ENCODE measurements around the gene EXOG.

The EXOG gene

DNA sequence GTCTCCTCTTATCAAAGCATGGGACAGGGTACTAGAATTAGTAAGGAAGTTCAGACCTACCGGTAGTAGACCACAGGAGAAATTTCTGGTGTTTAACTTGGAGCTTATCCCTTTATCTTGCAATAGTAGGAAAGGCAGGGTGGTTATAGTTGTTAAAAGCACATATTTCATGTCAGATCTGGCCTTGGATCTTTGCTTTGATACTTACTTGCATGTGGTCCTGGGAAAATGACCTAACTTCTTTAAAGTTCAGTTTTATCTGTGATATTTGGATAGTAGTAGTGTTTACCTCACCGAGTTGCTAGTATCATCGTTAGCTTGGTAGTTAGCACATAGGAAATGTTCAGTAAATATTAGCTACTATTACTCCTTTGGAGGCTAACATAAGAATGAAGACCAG is 15.4 kb downstream of the EXOG start:
- no peak for DNase-seq

DNA sequence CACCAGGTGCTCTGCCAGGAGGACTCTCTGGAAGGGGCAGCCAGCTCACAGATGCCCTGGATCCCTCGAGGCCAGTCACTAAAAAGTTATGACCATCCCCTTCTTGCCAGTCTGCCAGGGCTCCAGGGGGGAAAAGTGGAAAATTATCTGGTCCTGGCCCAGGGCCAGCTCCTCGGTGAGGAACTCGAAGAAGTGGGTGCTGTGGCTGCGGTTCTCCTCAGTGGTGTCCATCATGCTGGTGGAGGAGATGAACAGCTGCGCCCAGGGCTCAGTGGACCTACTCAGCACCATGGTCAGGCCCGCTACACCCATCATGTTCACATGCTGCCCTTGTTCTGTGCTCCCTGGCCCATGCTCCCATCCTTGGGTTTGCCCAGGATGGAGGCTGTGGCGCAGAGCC is 19.2 kb downstream of the EXOG start:
- no peak for DNase-seq

DNA sequence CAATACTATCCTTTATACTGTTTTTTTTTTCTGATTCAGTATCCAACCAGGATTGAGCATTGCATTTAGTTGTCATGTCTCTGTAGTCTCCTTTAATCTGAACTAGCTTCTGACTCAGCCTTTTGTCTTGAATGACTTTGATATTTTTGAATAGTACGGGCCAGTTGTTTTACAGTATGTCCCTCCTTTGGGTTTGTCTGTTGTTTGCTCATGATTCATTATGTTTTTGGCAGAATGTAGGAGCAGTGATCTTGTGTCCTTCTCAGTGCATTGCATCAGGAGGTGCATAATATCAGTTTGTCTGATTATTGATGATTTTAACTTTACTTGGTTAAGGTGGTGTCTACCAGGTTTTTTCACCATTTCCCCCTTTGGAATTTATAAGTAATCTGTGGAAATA is 20.5 kb downstream of the EXOG start:
- DNase-seq: no peak

DNA sequence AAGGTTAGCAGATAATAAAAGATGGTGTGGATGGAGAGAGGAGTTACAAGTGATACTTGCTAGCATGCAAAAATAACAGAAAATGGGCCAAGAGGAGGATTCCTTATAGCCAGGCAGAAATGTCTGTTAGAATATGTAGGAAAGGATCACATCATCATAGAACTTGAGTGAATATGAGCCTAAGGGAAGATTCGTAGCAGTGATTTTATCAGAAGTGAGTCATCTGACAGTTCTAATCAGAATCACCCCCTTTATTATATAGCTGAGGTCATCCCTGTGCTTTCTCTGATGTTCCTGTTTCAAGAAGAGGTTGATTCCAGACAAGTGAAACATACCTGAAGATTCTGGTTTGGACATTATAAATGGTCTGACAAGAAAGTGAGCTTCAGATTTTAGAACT is 22.9 kb downstream of the EXOG start:
- DNase-seq: no peak

DNA sequence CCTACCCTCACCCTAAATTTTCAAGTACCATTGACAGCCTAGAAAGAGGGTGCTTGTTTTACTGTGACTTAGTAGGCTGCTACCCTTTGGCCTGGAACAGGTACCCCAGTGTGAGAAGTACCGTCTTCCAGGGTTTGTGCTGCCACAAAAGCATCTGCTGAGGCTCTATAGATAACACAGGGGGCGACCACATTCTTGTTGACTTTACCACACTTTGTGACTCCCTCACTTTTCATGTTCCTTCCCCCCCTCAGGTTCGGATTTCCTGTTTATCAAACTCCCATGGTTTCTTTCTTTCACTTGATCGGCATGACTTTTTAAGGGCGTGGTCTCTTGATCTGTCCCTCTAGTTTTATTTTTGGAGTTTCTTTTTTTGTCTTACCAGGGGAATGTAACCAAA is 23.5 kb downstream of the EXOG start:
- peak; percentile 59 for DNase-seq

DNA sequence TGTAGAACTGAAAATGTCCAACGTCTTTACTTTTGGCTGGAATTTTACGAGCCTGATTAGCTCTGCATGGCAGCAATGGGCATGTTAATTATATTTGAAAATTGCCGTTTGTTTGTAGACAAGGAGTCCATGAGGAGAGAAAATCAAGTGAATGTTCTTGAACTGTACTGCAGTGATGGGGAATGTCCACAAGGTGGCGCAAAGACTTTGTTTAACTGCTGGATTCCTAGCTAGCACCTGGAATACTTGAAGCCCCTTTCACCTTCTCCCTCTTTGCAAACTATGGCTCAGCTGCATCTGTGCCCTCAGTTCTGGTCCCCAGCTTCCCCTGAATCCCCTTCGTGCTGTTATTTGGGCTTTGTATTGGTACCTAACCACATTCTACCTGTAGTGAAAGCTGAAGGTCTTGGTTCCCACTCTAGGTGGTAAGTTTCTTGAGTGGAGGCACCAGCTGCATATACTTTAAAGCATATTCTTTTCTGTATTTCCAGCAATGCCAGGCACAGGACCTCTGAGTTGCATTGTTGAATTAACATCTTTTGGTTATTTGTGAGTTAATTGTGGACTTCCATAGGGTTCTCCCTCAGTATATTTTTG is 25.3 kb downstream of the EXOG start:
- DNase-seq: peak; percentile 67

DNA sequence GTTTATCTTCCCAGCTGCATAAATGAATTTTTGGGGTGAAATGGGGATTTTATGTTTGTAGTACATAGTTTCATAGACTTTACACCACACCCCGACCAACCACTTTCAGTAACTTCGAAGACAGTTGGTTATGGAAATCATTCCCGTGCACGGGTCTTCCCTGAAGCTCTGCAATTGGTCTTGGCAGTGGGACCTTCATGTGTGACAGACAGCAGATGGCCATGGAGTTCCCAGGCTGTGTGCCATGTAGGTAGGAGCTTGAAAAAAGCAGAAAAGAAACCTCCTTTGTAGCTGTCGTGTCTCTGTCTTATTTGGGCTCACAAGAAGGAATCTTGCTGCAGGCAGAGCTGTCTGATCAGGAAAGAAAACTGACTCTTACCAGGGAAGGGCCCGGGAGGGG is 25.9 kb downstream of the EXOG start:
- DNase-seq: no peak

DNA sequence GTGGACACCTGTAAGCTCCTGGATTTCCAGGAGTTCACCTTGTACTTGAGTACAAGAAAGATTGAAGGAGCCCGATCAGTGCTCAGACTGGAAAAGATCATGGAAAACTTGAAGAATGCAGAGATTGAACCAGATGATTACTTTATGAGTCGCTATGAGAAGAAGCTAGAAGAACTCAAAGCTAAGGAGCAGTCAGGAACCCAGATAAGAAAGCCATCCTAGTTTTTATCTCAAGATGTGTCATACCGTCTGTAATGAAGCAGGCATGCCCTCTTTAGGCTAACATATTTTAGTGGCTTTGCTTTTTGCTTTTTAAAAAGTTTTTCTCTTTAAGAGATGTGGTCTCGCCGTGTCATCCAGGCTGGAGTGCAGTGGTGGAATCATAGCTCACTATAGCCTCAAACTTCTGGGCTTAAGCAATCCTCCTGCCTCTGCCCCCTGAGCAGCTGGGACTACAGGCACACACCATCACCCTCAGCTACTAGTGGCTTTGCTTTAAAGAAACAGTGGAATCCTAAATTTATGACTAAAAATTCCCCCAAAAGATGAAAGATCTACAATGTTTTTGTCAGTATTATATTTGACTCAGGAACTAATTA is 28.1 kb downstream of the EXOG start:
- no peak for DNase-seq

DNA sequence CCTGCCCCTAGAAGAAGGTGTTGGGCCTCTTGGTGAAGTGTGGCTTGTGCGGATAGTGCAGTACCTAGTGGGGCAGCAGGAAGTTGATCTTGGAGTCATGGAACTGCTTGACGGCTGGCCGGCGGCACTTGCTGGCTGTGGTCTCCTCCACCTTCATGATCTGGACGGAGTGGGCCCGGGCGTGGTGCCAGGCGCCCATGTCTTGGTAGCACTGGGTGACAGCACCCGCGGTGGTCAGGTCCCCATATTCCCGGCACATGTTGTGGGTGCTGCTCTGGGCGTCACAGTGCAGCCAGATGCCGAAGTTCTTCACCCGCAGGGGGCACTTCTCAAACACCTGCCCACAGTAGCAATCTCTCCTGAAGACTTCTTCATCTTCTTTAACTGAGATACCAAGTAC is 30.7 kb downstream of the EXOG start:
- DNase-seq: no peak

DNA sequence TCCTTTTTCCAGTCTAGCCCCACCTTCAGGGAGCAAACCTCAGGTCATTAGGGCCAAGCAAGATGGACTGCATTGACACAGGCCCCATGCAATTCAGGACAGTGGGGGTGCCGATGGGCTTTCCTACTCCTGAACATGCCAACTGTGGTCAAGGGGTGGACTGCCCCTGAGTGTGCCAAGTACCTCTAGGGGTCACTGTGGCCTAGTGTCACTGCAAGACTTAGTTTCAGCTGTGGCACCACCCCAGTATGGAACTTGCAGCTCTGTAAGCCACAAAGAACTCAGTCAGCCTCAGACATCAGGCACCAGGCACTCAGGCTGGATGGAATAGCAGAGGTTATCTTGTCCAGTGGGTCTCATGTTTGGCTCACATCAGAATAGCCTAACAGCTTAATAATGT is 32.3 kb downstream of the EXOG start:
- DNase-seq: no peak

DNA sequence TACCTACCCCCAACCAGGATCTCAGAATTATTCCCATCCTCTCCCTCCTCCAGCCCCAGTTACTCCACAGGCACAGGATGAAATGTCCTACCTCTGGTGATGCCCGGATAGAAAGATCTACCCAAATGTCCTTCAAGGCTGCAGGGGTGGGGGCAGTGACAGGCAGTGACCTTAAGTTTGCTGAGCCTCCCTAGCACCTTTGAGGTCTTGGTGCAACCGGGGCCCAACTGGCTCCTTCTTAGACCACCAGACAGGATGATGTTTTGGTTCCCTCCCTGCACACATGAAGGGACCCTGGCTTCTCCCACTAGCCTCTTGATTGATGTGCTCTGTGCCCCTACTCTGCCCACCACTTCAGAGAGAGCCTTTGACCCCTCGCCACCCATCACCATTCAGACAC is 36.4 kb downstream of the EXOG start:
- DNase-seq: no peak

DNA sequence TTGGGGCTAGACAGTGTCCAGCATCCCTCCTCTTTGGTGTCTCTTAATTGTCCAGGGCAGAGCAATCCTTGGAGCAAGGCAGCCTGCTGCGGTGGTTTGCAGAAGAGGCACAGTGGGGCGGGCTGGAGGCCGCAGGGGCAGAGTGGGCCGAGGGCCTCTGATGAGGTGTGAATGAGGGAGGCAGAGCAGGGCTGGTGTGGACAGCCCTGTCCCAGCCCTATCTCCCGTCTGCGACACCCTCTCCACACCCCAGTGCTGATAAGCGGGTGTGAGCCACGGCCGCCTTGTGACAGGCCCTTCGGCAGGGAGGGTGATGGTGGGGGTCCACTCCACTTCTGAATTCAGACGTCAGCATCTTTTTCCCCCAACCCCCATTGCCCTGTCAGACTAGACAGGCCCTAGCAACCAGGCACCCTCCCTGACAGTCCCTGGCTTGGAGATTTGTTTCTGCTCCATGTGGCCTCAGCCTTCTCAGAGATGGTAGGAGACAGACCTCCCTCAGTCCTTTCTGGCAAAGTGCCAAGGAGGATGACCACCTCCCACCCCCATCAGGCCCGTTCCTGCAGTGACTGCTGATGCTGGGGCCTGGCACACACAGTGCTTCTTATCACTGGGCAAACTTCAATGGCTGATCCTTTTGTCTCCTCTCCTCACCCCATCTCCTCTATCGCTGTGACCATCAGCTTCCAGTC is 37.3 kb downstream of the EXOG start:
- DNase-seq: no peak

DNA sequence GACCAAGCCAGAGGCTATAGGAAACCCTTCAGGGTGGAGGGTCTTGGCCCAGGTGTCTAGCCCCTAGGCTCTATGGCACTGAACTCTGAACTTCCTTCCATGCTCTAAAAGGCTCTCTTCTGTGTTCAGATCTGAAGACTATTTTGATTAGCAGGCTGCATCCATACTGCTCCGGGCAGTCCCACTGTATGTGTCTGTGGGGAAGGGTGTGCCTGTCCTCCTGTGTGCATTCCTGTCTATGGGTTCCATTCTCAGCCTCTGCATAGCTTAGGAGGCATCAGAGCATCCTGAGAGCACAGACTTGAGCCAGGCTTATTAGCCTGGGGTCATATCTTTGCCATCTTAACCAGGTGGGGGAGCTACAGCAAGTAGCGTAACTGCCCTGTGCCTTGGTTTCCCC is 38.0 kb downstream of the EXOG start:
- no peak for DNase-seq

DNA sequence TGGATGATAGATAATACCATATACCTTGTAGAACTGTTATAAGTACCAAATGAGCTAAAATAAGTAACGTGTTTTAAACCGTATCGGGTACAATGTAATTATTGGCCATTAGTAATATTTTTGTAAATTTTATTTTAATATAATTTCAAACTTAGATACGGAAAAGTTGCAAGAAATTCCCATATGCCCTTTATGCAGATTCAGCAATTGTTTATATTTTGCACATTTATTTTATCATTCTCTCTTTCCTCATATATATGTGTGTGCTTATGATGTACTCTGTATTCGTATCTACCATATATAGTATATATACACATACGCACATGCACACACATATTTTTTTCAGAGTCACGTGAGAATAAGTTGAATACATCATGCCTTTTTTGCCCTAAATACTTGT is 38.5 kb downstream of the EXOG start:
- DNase-seq: no peak

DNA sequence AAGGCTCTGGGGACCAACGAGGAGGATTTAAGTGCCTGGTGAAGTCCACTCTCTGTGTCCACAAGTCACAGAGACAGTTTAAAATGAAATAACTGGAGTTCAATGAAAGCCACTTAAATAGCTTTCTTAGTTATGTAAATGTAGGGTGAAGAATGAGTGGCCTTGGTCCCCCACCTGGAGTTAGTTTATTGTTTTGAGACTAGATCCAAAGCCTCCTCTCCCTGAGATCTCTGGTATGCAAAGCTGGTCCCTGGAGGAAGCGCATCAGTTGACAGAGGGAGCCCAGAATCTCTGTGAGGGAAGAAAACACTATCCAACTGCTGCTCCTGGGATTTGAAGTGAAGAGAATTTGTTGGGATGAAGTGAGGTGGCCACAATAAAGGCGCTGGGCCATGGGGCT is 40.5 kb downstream of the EXOG start:
- no peak for DNase-seq

DNA sequence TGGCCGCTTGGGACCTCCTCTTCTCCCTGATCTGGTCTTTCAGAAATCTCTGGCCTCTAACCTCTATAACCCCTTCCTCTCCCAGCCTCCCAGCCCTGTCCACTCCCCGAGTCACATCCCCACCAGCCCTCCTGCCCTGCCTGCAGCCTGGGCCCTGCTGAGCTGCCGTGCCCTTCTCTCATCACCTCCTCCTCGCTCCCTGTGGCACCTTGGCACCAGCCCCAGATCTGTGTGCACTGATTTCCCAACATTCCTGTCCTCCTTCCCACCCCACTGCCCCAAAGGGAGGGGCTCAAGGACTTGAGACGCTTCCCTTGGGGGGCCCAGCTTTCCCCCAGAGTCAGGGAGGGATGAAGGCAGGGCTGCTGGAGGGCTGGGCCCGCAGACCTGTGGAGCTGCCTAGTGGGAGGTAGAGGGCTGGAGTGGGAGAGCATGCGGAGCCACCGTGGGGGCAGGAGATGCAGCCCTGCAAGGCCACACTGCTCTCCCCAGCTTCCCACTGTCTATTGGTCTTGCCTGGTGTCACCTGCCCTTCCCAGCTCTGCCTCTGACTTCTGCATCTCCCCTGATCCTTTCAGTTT is 42.7 kb downstream of the EXOG start:
- DNase-seq: no peak

DNA sequence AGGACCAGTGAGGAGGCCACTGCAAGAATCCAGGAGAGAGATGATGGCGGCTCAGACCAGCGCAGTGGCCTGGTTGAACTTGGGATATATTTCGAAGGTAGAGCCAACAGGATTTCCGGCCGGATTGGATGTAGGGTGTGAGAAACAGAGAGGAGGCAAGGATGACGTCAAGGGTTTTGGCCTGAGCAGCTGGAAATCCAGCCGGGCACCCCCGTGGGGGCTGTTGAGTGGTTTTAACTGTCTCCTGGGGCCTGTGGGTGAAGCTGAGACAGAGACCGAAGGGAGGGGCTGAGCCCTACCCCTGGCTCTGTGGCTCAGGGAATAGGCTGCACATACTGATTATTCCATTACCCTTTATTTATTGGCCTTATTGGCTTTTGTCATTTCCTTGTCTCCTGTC is 45.7 kb downstream of the EXOG start:
- DNase-seq: no peak

DNA sequence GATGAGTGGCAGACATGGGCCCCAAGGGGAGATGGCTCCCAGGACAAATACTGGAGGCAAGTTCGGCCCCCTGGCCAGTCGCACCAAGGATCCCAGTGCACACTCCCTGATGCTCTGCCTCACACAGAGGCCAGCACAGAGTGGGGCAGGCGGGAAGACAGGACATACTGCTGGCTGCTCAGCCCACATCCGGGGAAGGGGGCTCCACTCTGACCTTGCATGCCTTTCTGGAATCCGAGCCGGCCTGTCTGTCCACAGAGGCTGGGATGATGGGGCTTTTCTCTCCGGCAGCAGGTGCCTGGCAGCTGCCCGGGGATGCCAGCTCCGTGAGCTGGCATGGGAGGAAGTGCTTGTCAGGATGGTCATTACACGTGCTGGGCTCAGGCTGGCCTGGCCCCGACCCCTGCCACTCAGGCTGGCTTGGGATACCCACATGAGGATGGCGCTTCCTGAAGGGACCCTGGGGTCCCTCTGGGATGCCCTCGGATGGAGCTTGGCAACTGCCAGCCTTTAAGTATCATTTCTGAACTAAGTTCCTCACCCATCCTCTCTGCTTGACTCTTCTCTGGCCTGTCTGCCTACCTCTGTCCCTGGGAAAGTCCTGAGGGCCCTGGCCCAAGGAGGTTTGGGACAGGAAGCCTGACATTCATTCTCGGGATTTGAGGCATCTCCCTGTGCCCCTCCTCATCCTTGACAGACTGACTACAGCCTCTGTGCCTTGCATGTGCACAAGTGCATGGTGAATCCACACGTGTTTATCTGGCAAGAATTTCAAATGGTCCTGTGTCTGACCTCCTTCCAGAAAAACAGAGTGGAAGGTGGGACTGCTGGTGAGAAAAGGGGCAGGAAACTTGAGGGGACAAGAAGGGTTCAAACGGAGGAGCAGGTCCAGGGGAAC is 46.5 kb downstream of the EXOG start:
- no peak for DNase-seq

DNA sequence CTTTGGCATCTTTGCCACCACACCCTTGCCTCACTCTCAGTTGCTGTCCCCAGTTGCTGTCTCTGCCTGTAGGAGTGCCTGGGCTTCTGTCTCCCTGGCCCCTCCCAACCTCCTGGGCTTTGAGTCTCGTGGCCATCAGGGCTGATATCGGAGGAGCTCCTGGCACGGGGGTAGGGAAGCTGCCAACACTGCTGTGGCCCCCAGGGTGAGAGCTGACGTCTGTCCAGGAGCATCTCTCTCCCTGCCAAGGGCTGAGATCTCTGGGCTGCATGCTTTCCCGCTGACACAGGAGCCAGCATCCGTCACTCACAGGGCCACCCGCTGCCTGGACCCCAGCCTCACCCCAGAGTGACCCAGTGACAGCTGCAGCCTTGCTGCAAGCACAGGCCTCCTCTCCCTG is 47.4 kb downstream of the EXOG start:
- no peak for DNase-seq

DNA sequence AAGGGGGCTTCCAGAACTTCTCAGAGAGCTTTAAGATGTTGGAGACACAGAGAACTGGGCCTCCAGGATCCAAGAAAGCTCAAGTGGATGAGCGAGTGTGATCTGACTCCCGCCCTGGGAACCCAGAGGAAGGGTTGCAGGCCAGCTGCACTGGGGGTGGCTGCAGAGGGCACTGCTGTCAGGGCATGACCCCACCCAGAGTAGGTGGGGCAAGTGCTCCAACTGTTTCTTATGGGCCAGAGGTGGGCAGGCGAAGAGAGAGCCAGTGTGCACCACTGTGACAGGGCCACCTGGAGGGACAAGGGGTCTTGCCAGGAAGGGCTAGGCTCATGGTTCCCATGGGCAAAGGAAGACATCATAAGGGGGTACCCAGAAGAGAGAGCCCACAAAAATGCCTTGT is 48.8 kb downstream of the EXOG start:
- DNase-seq: no peak

DNA sequence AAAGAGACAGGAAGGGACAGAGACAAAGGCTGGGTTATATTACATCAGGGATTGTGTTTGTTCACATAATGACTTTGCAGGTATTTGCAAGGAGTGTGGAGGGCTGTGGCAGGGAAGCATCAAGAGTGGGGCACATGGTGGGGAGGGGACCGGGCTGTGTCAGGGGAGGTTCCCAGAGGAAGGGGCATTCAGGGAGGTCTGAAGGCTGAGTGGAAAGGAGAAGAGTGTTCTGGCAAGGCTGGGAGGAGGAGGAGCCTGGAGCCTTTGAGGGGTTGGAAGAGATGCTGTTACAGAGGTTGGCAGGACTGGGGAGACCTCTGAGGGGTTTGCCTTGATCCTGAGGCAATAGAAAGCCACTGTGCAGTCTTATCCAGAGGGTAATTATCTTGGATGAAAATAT is 49.4 kb downstream of the EXOG start:
- DNase-seq: no peak

DNA sequence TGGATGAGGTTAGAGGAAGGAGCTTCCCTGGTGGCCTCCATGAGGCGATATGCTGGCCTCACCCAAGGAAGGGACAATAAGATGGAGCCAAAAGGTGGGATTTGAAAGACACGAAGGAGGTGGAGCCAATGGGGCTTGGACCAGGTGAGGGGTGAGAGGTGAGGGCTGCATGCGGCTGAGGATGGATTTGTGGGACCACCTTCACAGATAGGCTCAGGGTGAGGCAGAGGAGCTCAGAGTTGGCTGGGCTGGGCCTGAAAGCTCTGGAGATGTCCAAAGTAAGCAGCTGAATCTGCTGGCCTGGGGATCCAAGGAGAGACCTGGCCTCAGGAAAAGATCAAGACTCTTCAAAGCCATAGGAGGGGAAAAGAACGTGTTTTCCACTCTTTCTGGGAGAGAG is 49.8 kb downstream of the EXOG start:
- no peak for DNase-seq

DNA sequence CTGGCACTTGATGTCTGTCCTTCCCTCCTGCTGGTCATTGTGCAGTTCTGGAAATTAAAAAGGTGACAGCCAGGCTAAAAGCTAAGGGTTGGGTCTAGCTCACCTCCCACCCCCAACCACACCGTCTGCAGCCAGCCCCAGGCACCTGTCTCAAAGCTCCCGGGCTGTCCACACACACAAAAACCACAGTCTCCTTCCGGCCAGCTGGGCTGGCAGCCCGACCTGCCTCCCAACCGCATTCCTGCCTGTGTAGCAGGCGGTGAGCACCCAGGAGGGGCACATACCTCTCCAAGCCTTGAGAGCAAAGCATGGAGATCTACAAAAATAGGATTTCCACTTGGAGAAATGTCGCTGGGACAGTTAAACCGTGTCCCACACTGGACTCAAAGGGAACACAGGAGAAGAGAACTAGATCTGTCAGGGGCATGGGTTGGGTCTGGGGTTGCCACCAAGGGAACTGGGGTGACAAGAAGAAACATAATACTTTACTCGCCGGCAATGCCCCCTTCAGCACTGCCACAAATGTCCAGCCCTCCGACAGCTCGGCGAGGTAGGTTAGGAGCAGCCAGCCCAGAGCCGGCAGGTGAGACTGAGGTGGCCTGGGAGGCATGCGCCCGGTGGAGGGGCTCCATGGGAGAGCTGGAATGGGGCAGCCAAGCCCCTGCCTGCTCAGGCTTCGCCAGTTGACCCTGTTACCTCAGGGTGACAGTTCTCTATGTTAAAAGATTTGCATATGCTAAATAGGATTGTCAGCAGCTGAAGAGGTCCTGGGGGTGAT is 52.2 kb downstream of the EXOG start:
- no peak for DNase-seq
